ENCODE data around the gene FXR2.

DNA sequence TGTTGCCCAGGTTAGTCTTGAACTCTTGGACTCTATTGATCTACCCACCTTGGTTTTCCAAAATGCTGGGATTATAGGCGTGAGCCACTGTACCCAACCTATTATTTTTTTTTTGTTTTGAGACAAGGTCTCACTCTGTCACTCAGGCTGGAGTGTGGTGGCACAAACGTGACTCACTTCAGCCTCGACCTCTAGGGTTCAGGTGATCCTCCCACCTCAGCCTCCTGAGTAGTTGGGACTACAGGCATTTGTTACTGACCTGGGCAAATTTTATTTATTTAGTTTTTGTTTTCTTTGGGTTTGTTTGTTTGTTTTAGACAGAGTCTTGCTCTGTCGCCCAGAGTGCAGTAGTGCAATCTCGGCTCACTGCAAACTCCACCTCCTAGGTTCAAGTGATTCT lies 9.0 kb upstream of the FXR2 start:
- TF ChIP-seq, protein P1, sequence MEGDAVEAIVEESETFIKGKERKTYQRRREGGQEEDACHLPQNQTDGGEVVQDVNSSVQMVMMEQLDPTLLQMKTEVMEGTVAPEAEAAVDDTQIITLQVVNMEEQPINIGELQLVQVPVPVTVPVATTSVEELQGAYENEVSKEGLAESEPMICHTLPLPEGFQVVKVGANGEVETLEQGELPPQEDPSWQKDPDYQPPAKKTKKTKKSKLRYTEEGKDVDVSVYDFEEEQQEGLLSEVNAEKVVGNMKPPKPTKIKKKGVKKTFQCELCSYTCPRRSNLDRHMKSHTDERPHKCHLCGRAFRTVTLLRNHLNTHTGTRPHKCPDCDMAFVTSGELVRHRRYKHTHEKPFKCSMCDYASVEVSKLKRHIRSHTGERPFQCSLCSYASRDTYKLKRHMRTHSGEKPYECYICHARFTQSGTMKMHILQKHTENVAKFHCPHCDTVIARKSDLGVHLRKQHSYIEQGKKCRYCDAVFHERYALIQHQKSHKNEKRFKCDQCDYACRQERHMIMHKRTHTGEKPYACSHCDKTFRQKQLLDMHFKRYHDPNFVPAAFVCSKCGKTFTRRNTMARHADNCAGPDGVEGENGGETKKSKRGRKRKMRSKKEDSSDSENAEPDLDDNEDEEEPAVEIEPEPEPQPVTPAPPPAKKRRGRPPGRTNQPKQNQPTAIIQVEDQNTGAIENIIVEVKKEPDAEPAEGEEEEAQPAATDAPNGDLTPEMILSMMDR (IDR thresholded peaks at IDR 0.05): no peak
- no peak for TF ChIP-seq POLR2A (IDR thresholded peaks at IDR 0.05)

Measured in testis (tissue), 2 donors.